ENCODE measurements around the gene WDFY1.

DNA sequence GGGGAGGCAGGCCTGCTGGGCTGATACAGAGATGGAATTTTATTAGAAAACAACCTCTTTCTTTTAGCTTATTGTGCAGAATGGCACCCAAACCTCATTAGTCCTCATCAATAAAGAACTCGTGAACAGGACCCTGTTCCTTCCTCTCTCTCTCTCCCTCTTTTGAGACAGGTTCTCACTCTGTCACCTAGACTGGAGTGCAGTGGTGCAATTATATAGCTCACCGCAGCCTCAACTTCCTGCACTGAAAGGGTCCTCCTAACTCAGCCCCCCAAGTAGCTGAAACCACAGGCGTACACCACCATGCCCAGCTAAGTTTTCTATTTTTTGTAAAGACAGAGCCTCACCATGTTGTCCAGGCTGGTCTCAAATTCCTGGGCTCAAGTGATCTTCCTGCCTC is 86.1 kb downstream of the WDFY1 start:
- TF ChIP-seq POLR2A (IDR thresholded peaks at IDR 0.05) = no peak
- TF ChIP-seq, protein P1, sequence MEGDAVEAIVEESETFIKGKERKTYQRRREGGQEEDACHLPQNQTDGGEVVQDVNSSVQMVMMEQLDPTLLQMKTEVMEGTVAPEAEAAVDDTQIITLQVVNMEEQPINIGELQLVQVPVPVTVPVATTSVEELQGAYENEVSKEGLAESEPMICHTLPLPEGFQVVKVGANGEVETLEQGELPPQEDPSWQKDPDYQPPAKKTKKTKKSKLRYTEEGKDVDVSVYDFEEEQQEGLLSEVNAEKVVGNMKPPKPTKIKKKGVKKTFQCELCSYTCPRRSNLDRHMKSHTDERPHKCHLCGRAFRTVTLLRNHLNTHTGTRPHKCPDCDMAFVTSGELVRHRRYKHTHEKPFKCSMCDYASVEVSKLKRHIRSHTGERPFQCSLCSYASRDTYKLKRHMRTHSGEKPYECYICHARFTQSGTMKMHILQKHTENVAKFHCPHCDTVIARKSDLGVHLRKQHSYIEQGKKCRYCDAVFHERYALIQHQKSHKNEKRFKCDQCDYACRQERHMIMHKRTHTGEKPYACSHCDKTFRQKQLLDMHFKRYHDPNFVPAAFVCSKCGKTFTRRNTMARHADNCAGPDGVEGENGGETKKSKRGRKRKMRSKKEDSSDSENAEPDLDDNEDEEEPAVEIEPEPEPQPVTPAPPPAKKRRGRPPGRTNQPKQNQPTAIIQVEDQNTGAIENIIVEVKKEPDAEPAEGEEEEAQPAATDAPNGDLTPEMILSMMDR (IDR thresholded peaks at IDR 0.05) = no peak

All from Peyer's patch (tissue), 4 donors.